Esophagus squamous epithelium (tissue), 5 donors: ENCODE data around the gene LIF. TPM values are rescaled to one million over a fixed set of nuclear protein-coding genes. Genes with fewer than 3 reads are reported as not detected.

ENCODE experiments used
- DNase-seq: peaks from one replicate; lab custom pipeline; 2025; lab: John Stamatoyannopoulos, UW
- H3K27ac ChIP-seq, 4 donors: fragments of 200-600 bp; sonication (generic); one replicate each; pipeline ENCODE4 v1.5.1; 2016 to 2019; ENCODE audit warnings: mild to moderate bottlenecking in 1 of 4
- H3K27me3 ChIP-seq, 4 donors: fragments of 200-600 bp; sonication (generic); 1 replicate in 3 of 4; 2 replicates in 1 of 4; pipeline versions ENCODE4 v1.5.1 to v1.6.0; 2017 to 2021; ENCODE audit warnings: antibody characterized with exemption in 1 of 4
- H3K36me3 ChIP-seq, 3 donors: fragments of 200-600 bp; sonication (generic); one replicate each; pipeline ENCODE4 v1.5.1; 2016 to 2019
- H3K4me1 ChIP-seq, 3 donors: fragments of 200-600 bp; sonication (generic); one replicate each; pipeline ENCODE4 v1.5.1; 2017 to 2019
- H3K4me3 ChIP-seq, 4 donors: fragments of 200-600 bp; sonication (generic); 1 replicate in 3 of 4; 2 replicates in 1 of 4; pipeline ENCODE4 v1.5.1; 2016 to 2019; ENCODE audit warnings: mild to moderate bottlenecking in 2 of 4, moderate library complexity in 1 of 4
- H3K9me3 ChIP-seq, 3 donors: fragments of 200-600 bp; sonication (generic); one replicate each; pipeline ENCODE4 v1.5.1; 2016 to 2019
- POLR2A ChIP-seq, 4 donors: fragments of 450-650 bp; IDR thresholded peaks; one replicate each; pipeline ENCODE4 v1.6.1; 2017; ENCODE audit warnings: antibody characterized with exemption in 4 of 4, mild to moderate bottlenecking in 4 of 4, moderate library complexity in 3 of 4
- WGBS, 2 donors: methylation state at CpG; one replicate each; pipeline ENCODE4 v1.1.5; 2018; 5-methylcytosine and 5-hydroxymethylcytosine counted together
- intact Hi-C: fragments of 100-400 bp; cut with DNase I; formaldehyde crosslinking; loops from one replicate; pipeline ENCODE4 v1.15.0; 2022
- total RNA-seq, 4 donors: library from RNA; depleted of rRNA; stranded (reverse); fragments of >200 nt; gene quantifications; one replicate each; pipeline ENCODE4 v1.1.0, GENCODE V29; 2016
- TF ChIP-seq, protein P1 (sequence below), 6 experiments: fragments of 450-650 bp in 4 of 6; fragments of 200-600 bp in 2 of 6; sonication (generic) in 2 of 6; IDR thresholded peaks; one replicate each; pipeline ENCODE4 v1.5.1; 2016 to 2019; ENCODE audit warnings: antibody characterized with exemption in 6 of 6, mild to moderate bottlenecking in 4 of 6, moderate library complexity in 4 of 6
- donor health status: DM: yes; HTN: yes; CAD: no.

The LIF gene
- total RNA-seq, 4 donors from 2014 or later = 0.08 to 0.76 (median 0.10) TPM

DNA sequence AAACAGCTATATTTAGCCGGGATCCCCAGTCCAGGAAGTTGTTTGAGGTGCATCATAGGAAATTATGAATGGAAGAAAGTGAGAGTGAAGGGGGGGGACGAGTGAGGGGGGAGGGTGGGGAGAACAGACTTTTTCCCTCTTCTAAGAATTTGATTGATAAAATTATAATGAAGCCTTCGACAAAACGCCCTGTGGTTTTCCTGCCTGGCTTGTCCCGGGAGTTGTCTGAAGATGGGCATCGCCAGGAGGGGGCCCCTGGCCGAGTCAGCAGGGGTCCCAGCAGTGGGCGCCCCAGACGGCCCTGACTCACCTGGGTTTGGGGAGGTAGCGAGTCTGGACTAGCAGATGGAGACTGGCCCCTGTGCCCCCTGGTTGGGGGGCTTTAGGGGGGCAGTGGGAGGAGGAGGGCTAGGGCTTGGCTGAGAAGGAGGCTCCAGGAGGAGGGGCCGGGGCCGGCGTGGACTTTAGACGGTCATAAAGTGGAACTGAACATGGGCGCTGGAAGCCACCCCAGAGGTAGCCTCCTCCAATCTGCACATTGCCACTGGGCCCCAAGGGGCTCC, 336 bp upstream of the LIF start:
- Histone ChIP-seq H3K4me1 (peaks cover 15 to 68% (median 21%) of the 10 kb centered on the region in 3 donors), H3K36me3 (no peaks in the 10 kb centered on the region), H3K4me3 (peak overlapping the region; percentile 24 to 71 (median 53)), H3K9me3 (no peaks in the 10 kb centered on the region), H3K27ac (peak overlapping the region; percentile 8 to 75 (median 48)), H3K27me3 (peaks cover 0 to 55% (median 0%) of the 10 kb centered on the region in 4 donors)
- no peak for TF ChIP-seq POLR2A (IDR thresholded peaks at IDR 0.05)
- TF ChIP-seq, protein P1, sequence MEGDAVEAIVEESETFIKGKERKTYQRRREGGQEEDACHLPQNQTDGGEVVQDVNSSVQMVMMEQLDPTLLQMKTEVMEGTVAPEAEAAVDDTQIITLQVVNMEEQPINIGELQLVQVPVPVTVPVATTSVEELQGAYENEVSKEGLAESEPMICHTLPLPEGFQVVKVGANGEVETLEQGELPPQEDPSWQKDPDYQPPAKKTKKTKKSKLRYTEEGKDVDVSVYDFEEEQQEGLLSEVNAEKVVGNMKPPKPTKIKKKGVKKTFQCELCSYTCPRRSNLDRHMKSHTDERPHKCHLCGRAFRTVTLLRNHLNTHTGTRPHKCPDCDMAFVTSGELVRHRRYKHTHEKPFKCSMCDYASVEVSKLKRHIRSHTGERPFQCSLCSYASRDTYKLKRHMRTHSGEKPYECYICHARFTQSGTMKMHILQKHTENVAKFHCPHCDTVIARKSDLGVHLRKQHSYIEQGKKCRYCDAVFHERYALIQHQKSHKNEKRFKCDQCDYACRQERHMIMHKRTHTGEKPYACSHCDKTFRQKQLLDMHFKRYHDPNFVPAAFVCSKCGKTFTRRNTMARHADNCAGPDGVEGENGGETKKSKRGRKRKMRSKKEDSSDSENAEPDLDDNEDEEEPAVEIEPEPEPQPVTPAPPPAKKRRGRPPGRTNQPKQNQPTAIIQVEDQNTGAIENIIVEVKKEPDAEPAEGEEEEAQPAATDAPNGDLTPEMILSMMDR (IDR thresholded peaks at IDR 0.05) = no peak
- no peak for DNase-seq
- intact Hi-C loops = no loop called here
- WGBS, 2 donors = 14 to 22% methylated on average over 9 to 15 of the region's 15 CpGs

GRCh38 chr22:30245181-30245984, 1.2 kb downstream of the LIF start:
- Histone ChIP-seq H3K4me3 (peak overlapping the region; percentile 24 to 71 (median 53)), H3K4me1 (peaks cover 15 to 59% (median 20%) of the 10 kb centered on the region in 3 donors), H3K36me3 (no peaks in the 10 kb centered on the region), H3K27me3 (peaks cover 0 to 47% (median 0%) of the 10 kb centered on the region in 4 donors), H3K9me3 (no peaks in the 10 kb centered on the region), H3K27ac (peak overlapping the region; percentile 30 to 75 (median 48))
- no peak for DNase-seq
- TF ChIP-seq, protein P1 (IDR thresholded peaks at IDR 0.05) = no peak
- TF ChIP-seq POLR2A (IDR thresholded peaks at IDR 0.05) = no peak
- WGBS, 2 donors = 54 to 71% methylated on average over 8 to 9 of the region's 15 CpGs
- intact Hi-C loops = no loop called here

DNA sequence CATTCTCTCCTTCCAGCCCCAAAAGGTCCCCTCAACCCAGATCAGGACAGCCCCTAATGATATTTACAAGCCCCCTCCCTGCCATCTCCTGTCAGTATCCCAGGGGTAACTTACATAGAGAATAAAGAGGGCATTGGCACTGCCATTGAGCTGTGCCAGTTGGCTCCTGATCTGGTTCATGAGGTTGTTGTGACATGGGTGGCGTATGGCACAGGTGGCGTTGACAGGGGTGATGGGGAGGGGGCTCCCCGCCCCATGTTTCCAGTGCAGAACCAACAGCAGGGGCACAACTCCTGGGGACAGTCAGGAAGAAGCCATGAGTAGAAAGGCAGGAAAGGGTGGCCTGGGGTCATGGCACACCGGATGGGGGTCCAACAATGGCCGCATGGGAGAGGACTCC, 1.9 kb downstream of the LIF start:
- TF ChIP-seq, protein P1 (IDR thresholded peaks at IDR 0.05) = no peak
- TF ChIP-seq POLR2A (IDR thresholded peaks at IDR 0.05) = no peak
- peaks cover 0 to 47% (median 0%) of the 10 kb centered on the region in 4 donors for H3K27me3 ChIP-seq
- peak overlapping the region in 2 of 4 donors; percentile 16 to 75 for H3K27ac ChIP-seq
- H3K36me3 ChIP-seq = no peaks in the 10 kb centered on the region
- 80 to 92% methylated on average over 4 of the region's 5 CpGs for WGBS, 2 donors
- intact Hi-C loops = no loop called here
- H3K4me1 ChIP-seq = peaks cover 15 to 56% (median 20%) of the 10 kb centered on the region in 3 donors
- H3K4me3 ChIP-seq = no peak overlapping the region
- no peak for DNase-seq
- no peaks in the 10 kb centered on the region for H3K9me3 ChIP-seq

GRCh38 chr22:30244066-30244465, 2.5 kb downstream of the LIF start:
- peak overlapping the region in 1 of 4 donors; percentile 16 for H3K27ac ChIP-seq
- no peaks in the 10 kb centered on the region for H3K9me3 ChIP-seq
- TF ChIP-seq POLR2A (IDR thresholded peaks at IDR 0.05) = no peak
- TF ChIP-seq, protein P1 (IDR thresholded peaks at IDR 0.05) = no peak
- H3K4me3 ChIP-seq = no peak overlapping the region
- no peak for DNase-seq
- peaks cover 0 to 46% (median 0%) of the 10 kb centered on the region in 4 donors for H3K27me3 ChIP-seq
- intact Hi-C loops = no loop called here
- H3K36me3 ChIP-seq = no peaks in the 10 kb centered on the region
- WGBS, 2 donors = 93 to 95% methylated on average over 6 to 10 of the region's 10 CpGs
- H3K4me1 ChIP-seq = peaks cover 14 to 53% (median 20%) of the 10 kb centered on the region in 3 donors

- no peak overlapping the region for H3K27ac ChIP-seq
- H3K9me3 ChIP-seq = no peaks in the 10 kb centered on the region
- peaks cover 12 to 53% (median 20%) of the 10 kb centered on the region in 3 donors for H3K4me1 ChIP-seq
- 99 to 100% methylated on average over 1 to 10 of the region's 22 CpGs for WGBS, 2 donors
- no peak for TF ChIP-seq POLR2A (IDR thresholded peaks at IDR 0.05)
- TF ChIP-seq, protein P1 (IDR thresholded peaks at IDR 0.05) = no peak
- peaks cover 0 to 42% (median 0%) of the 10 kb centered on the region in 4 donors for H3K27me3 ChIP-seq
- no peaks in the 10 kb centered on the region for H3K36me3 ChIP-seq
- no peak overlapping the region for H3K4me3 ChIP-seq
- intact Hi-C loops = no loop called here
- no peak for DNase-seq
Observed at GRCh38 chr22:30243661-30244060, 2.9 kb downstream of the LIF start.
